GM12878 (cell line): ENCODE results near the gene PAPPA. TPM values are rescaled to one million over a fixed set of nuclear protein-coding genes. Genes with fewer than 3 reads are reported as not detected.

Experiments used
- ATAC-seq: fragments of 200-7000 bp; cut with Tn5 transposase; 3 replicates; pipeline ENCODE4 v1.9.1; 2020; ENCODE audit warnings: mild to moderate bottlenecking, moderate library complexity
- BruUV-seq: library from RNA; stranded (reverse); fragments of 400-500 nt; replicated peaks from 2 replicates; lab custom pipeline; 2021; lab: Mats Ljungman, UMichigan
- CTCF ChIA-PET: fragments of 300-600 bp; sonication (Branson Sonifier 250); formaldehyde crosslinking; extraction: SDS; loops from one replicate; lab custom pipeline; 2021; ENCODE audit warnings: inconsistent platforms; lab: Yijun Ruan, JAX
- POLR2A ChIA-PET: fragments of 350-600 bp; formaldehyde crosslinking; extraction: SDS; loops from one replicate; lab custom pipeline; 2021; ENCODE audit warnings: inconsistent platforms; lab: Charles Lee
- RAD21 ChIA-PET: fragments of 300-600 bp; sonication (Branson Sonifier 250); formaldehyde crosslinking; loops from one replicate; lab custom pipeline; 2023; ENCODE audit warnings: antibody characterized with exemption; ENCODE audit not compliant: unreplicated experiment; lab: Charles Lee
- SMC1A ChIA-PET: fragments of 300-600 bp; sonication (Branson Sonifier 250); formaldehyde crosslinking; loops from one replicate; lab custom pipeline; 2023; ENCODE audit not compliant: unreplicated experiment, uncharacterized antibody; lab: Charles Lee
- DNase-seq: peaks from one replicate; pipeline ENCODE4 v3.0.0-alpha.2; 2011; ENCODE audit warnings: low read depth, low spot score
- FAIRE-seq: peaks from 3 replicates; lab custom pipeline; 2011; peaks lifted over from hg19 to GRCh38; lab: Jason Lieb, UNC
- H2AFZ ChIP-seq: 2 replicates; pipeline ENCODE4 v1.6.0; 2011; ENCODE audit warnings: low read depth, low read length, control low read depth; ENCODE audit not compliant: control insufficient read depth
- H3K27ac ChIP-seq: 2 replicates; pipeline ENCODE4 v1.5.1; 2011; ENCODE audit warnings: control low read depth; ENCODE audit not compliant: control insufficient read depth, insufficient read depth
- H3K27me3 ChIP-seq, 2 experiments: replicated peaks in 1 of 2; 2 replicates each; pipeline versions ENCODE4 v1.6.0 to v1.6.1; 2011; ENCODE audit warnings: low read length in 1 of 2; ENCODE audit not compliant: control insufficient read depth in 2 of 2, insufficient read depth in 2 of 2
- H3K36me3 ChIP-seq, 2 experiments: 2 replicates each; pipeline ENCODE4 v1.5.1; 2011; ENCODE audit warnings: low read length in 1 of 2; ENCODE audit not compliant: control insufficient read depth in 2 of 2, insufficient read depth in 2 of 2
- H3K4me1 ChIP-seq: 2 replicates; pipeline ENCODE4 v1.6.1; 2011; ENCODE audit warnings: mild to moderate bottlenecking, low read length, moderate library complexity, mixed read lengths; ENCODE audit not compliant: control insufficient read depth, insufficient read depth
- H3K4me2 ChIP-seq: 2 replicates; pipeline ENCODE4 v1.6.0; 2011; ENCODE audit warnings: control low read depth; ENCODE audit not compliant: control insufficient read depth, insufficient read depth
- H3K4me3 ChIP-seq: fragments of 200-600 bp; sonication (generic); 2 replicates; pipeline ENCODE4 v1.5.1; 2016
- H3K79me2 ChIP-seq: 2 replicates; pipeline ENCODE4 v1.6.0; 2011; ENCODE audit warnings: low read length; ENCODE audit not compliant: control insufficient read depth, insufficient read depth
- H3K9ac ChIP-seq: 2 replicates; pipeline ENCODE4 v1.8.0; 2011; ENCODE audit warnings: low read length, control low read depth, mixed read lengths; ENCODE audit not compliant: control insufficient read depth, insufficient read depth
- H3K9me3 ChIP-seq: replicated peaks from 3 replicates; pipeline ENCODE4 v1.5.1; 2011; ENCODE audit warnings: mild to moderate bottlenecking, low read length; ENCODE audit not compliant: control insufficient read depth, insufficient read depth
- H4K20me1 ChIP-seq: 2 replicates; pipeline ENCODE4 v1.6.0; 2011; ENCODE audit not compliant: control insufficient read depth, insufficient read depth
- BACH1 ChIP-seq: fragments of 450-650 bp; IDR thresholded peaks from 2 replicates; pipeline ENCODE4 v1.6.1; 2017; ENCODE audit warnings: mild to moderate bottlenecking, borderline replicate concordance
- CTCF ChIP-seq, 3 experiments: IDR thresholded peaks in 2 of 3; conservative IDR thresholded peaks in 1 of 3; 2 replicates each; pipeline ENCODE4 v1.5.1; 2011; ENCODE audit warnings: low read depth in 3 of 3, low read length in 3 of 3, mild to moderate bottlenecking in 3 of 3, control low read depth in 2 of 3, moderate library complexity in 2 of 3, inconsistent platforms in 1 of 3, mixed read lengths in 1 of 3; ENCODE audit not compliant: control insufficient read depth in 2 of 3, insufficient read depth in 1 of 3; ENCODE audit errors: extremely low read depth in 1 of 3
- CUX1 ChIP-seq: IDR thresholded peaks from 2 replicates; pipeline ENCODE4 v1.6.1; 2012; ENCODE audit warnings: improper control_type of control experiment, low read depth, low read length; ENCODE audit not compliant: insufficient replicate concordance
- EGR1 ChIP-seq, 2 experiments: IDR thresholded peaks; 1 replicate in 1 of 2; 2 replicates in 1 of 2; pipeline ENCODE4 v1.6.1; 2011 to 2012; ENCODE audit warnings: low read depth in 2 of 2, low read length in 2 of 2, borderline replicate concordance in 1 of 2, mild to moderate bottlenecking in 1 of 2, moderate library complexity in 1 of 2
- GABPA ChIP-seq: IDR thresholded peaks from 2 replicates; pipeline ENCODE4 v1.6.1; 2014; ENCODE audit warnings: antibody characterized with exemption, low read depth, mild to moderate bottlenecking, inconsistent platforms
- GATAD2B ChIP-seq: fragments of 450-650 bp; conservative IDR thresholded peaks from 2 replicates; pipeline ENCODE4 v1.6.1; 2017; ENCODE audit warnings: low read depth, mild to moderate bottlenecking, moderate library complexity
- HDAC2 ChIP-seq: fragments of 200-600 bp; sonication (generic); IDR thresholded peaks from 2 replicates; pipeline ENCODE4 v1.6.1; 2017
- HDAC6 ChIP-seq: fragments of 200-600 bp; sonication (generic); IDR thresholded peaks from one replicate; pipeline ENCODE4 v1.8.0; 2017; ENCODE audit warnings: antibody characterized with exemption; ENCODE audit not compliant: unreplicated experiment
- IRF5 ChIP-seq: fragments of 450-650 bp; IDR thresholded peaks from 2 replicates; pipeline ENCODE4 v1.6.1; 2017; ENCODE audit warnings: borderline replicate concordance
- LARP7 ChIP-seq: fragments of 450-650 bp; IDR thresholded peaks from 2 replicates; pipeline ENCODE4 v1.6.1; 2017; ENCODE audit warnings: mild to moderate bottlenecking
- MYC ChIP-seq: IDR thresholded peaks from 2 replicates; pipeline ENCODE4 v1.6.1; 2011; ENCODE audit warnings: mild to moderate bottlenecking, low read length, moderate library complexity, inconsistent platforms; ENCODE audit not compliant: insufficient read depth, insufficient replicate concordance, insufficient read length, severe bottlenecking
- PML ChIP-seq: IDR thresholded peaks from 2 replicates; pipeline ENCODE4 v1.6.1; 2012; ENCODE audit warnings: low read length, inconsistent platforms
- POLR2AphosphoS2 ChIP-seq: IDR thresholded peaks from 2 replicates; pipeline ENCODE4 v1.6.1; 2011; ENCODE audit warnings: low read depth, mild to moderate bottlenecking, low read length, improper control_type of control experiment, moderate library complexity
- POU2F2 ChIP-seq: IDR thresholded peaks from 3 replicates; pipeline ENCODE4 v1.6.1; 2011; ENCODE audit warnings: low read depth, mild to moderate bottlenecking, low read length, borderline replicate concordance
- SMAD1 ChIP-seq: fragments of 450-650 bp; IDR thresholded peaks from 2 replicates; pipeline ENCODE4 v1.6.1; 2018; ENCODE audit warnings: mild to moderate bottlenecking, low read depth; ENCODE audit not compliant: partially characterized antibody
- SMC3 ChIP-seq: IDR thresholded peaks from 2 replicates; pipeline ENCODE4 v1.6.1; 2011; ENCODE audit warnings: low read length, improper control_type of control experiment, borderline replicate concordance
- STAT1 ChIP-seq: fragments of 450-650 bp; conservative IDR thresholded peaks from 2 replicates; pipeline ENCODE4 v1.6.1; 2014; ENCODE audit warnings: antibody characterized with exemption, mild to moderate bottlenecking
- ZSCAN29 ChIP-seq: fragments of 450-650 bp; IDR thresholded peaks from 2 replicates; pipeline ENCODE4 v1.6.1; 2017; ENCODE audit warnings: mild to moderate bottlenecking, moderate library complexity
- WGBS: methylation state at CpG from one replicate; pipeline ENCODE4 v1.1.6; 2016; ENCODE audit warnings: low lambda C conversion rate; ENCODE audit not compliant: insufficient replicate concordance, insufficient coverage; ENCODE audit errors: missing lambda C conversion rate; 5-methylcytosine and 5-hydroxymethylcytosine counted together
- in situ Hi-C: fragments of 300-500 bp; cut with MboI; formaldehyde crosslinking; loops from 9 replicates; pipeline ENCODE4 v1.14.3; 2018; ENCODE audit warnings: mixed read lengths
- intact Hi-C: fragments of 100-400 bp; cut with micrococcal nuclease; formaldehyde crosslinking; loops from one replicate; pipeline ENCODE4 v1.14.2; 2022; ENCODE audit not compliant: unreplicated experiment
- polyA plus RNA-seq, 11 experiments: library from polyadenylated mRNA; depleted of rRNA in 4 of 11; unstranded in 6 of 11; stranded (reverse) in 5 of 11; fragments of >200 nt; fragmentation: Nextera tagmentation in 4 of 11; fragmentation: Illumina TruSeq in 1 of 11; extraction: Ambion mirVana in 4 of 11; extraction: Trizol in 1 of 11; gene quantifications; 1 replicate in 1 of 11; 2 replicates in 10 of 11; pipeline versions ENCODE4 v1.2.1 to v1.2.3, GENCODE V29; 2011 to 2016; ENCODE audit warnings: inconsistent platforms in 2 of 11, missing spikeins in 2 of 11, low read depth in 1 of 11
- total RNA-seq, 4 experiments: library from RNA; depleted of rRNA in 3 of 4; stranded (reverse); fragments of >200 nt in 3 of 4; fragmentation: Illumina TruSeq in 1 of 4; extraction: Trizol in 1 of 4; gene quantifications; 2 replicates each; pipeline versions ENCODE4 v1.2.1 to v1.2.3, GENCODE V29; 2013 to 2021

The PAPPA gene
- total and polyA plus RNA-seq, 10 of the 15 experiments (the other 5 are each of a cell fraction or from before 2014, with no cell fraction given): under 0.01 to 0.19 (median 0.02) TPM; not detected in 4

GRCh38 chr9:116361547-116361946, 208.0 kb downstream of the PAPPA start:
- no peak overlapping the region for H2AFZ ChIP-seq
- BruUV-seq: no TSS peak
- H3K4me3 ChIP-seq: no peak overlapping the region
- H3K4me1 ChIP-seq: no peaks in the 10 kb centered on the region
- intact Hi-C loops: no loop called here
- no peaks in the 10 kb centered on the region for H4K20me1 ChIP-seq
- no peak for ATAC-seq
- 18% methylated on average over 4 of the region's 4 CpGs for WGBS
- no peak overlapping the region for H3K4me2 ChIP-seq
- no peak overlapping the region for H3K9ac ChIP-seq
- H3K27ac ChIP-seq: no peak overlapping the region
- no peak for DNase-seq
- ChIA-PET RAD21 (no interaction called here), CTCF (no interaction called here), SMC1A (interaction anchor here (0.6 kb wide), 1 partner anchor 55 kb away, joined by 3 read pairs; no protein-coding TSS in a partner anchor), POLR2A (no interaction called here)
- no peaks in the 10 kb centered on the region for H3K9me3 ChIP-seq
- no peaks in the 10 kb centered on the region for H3K79me2 ChIP-seq
- in situ Hi-C loops: no loop called here
- no peak for FAIRE-seq
- H3K27me3 ChIP-seq: no peaks in the 10 kb centered on the region
- no peaks in the 10 kb centered on the region for H3K36me3 ChIP-seq
- TF ChIP-seq EGR1 (IDR thresholded peaks at IDR 0.05; ENCODE audit: borderline replicate concordance in 1 of 2, low read depth in 2 of 2, low read length in 2 of 2) (no peak), SMAD1 (no peak), SMC3 (no peak), GATAD2B (no peak), LARP7 (no peak), GABPA (no peak), BACH1 (no peak), MYC (no peak), CTCF (IDR thresholded peaks at IDR 0.05 in 2 of 3, conservative IDR thresholded peaks at IDR 0.05 in 1 of 3; ENCODE audit: control insufficient read depth in 2 of 3, extremely low read depth in 1 of 3, insufficient read depth in 1 of 3, low read depth in 3 of 3, low read length in 3 of 3) (no peak), PML (no peak), HDAC6 (no peak), POU2F2 (no peak), HDAC2 (no peak), IRF5 (no peak), CUX1 (no peak), POLR2AphosphoS2 (no peak), ZSCAN29 (no peak), STAT1 (no peak)
